Activated effector memory CD4-positive, alpha-beta T cell treated with Interleukin-2 at 50 U/mL for 16 hours (primary cell): Measurements from ENCODE around the gene RARA.
A peak's percentile ranks its signal among the peaks of the same experiment; 100 is the strongest.

Experiments used
- DNase-seq: peaks from one replicate; pipeline ENCODE4 v3.0.0-alpha.2; 2020

The RARA gene

DNA sequence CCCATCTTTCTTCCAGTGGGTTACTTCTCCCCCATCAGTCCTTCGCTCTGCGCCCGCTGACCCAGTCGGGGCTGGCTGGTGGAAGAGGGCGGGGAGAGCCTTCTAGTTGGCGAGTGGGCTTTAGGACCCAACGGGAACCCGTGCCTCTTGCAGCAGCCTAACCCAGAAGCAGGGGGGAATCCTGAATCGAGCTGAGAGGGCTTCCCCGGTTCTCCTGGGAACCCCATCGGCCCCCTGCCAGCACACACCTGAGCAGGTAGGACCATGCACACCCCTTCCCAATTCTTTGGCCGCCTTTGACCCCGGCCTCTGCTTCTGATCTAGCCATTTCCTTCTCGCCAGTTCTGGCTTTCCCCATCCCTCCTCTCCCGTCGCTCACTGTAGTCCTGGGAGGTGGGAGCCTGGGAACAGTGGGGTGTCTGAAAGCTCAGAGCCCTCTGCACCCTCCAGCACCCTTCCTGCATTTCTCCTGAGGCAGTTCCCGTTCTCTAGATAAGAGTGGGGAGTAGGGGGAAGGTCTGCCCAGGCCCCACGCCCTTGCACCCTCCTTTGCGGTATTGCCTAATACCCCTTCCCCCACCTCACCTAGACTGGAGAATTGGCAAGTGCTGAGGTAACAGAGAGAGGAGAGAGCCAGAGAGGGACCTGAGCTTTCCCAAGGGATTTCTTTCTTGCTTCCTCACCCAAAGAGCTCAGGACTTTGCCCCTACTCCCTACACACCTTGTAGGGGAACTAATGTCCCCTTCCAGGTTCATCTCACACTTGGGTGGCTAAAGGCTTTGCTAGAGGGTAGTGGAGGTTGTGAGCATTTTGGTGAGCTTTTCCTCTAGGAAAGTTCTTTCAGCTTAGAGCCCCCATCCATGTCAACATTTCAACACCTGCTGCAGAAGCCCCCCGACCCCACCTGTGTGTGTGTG lies at the start of gene RARA:
Gene RARA, plus strand, starts transcription at position 150 of the 918 bp plus-strand sequence. CDS start 22,039 bp downstream, outside the sequence.
- no peak for DNase-seq

DNA sequence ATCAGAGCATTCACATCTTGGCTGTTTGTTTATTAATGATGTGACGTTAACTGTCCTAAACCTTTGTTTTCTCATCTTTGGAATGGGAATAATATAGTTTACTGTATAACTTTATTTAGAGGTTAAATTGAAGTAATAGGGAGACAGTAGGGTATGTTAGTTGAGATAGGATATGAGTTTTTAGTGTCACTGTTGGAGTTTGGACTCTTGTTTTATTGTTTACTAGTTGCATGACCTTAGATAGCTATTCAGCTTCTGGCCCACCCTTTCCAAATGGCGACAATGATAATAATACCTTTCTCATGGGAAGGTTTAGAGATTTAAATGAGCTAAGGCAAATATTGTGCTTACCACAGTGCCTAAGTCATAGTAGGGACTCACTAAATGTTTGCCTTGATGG lies 49.5 kb upstream of the RARA start:
- DNase-seq: no peak

- no peak for DNase-seq
Measured at GRCh38 chr17:40260528-40260927, 48.5 kb upstream of the RARA start.

- DNase-seq: no peak
Measured at GRCh38 chr17:40264458-40265185, 44.4 kb upstream of the RARA start.

DNA sequence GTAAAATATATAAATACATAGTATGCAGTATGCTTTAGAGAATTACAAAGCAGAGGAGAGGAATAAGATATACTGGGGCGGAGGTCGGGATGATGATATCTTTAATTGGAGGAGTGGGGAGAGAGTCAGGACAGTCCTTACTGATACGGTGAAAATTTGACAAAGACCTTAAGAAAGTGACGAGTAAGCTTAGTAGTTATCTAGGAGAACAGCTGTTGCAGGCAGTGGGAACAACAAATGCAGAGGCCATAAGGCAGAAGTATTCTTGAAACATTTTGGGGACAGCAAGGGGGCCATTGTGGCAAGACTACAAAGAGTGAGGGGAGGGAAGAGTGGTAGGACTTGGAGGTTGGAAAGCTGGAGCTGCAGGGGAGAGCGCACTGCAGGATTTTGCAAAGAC lies 43.6 kb upstream of the RARA start:
- no peak for DNase-seq

- DNase-seq: no peak
Measured at GRCh38 chr17:40266882-40267281, 42.1 kb upstream of the RARA start.

DNA sequence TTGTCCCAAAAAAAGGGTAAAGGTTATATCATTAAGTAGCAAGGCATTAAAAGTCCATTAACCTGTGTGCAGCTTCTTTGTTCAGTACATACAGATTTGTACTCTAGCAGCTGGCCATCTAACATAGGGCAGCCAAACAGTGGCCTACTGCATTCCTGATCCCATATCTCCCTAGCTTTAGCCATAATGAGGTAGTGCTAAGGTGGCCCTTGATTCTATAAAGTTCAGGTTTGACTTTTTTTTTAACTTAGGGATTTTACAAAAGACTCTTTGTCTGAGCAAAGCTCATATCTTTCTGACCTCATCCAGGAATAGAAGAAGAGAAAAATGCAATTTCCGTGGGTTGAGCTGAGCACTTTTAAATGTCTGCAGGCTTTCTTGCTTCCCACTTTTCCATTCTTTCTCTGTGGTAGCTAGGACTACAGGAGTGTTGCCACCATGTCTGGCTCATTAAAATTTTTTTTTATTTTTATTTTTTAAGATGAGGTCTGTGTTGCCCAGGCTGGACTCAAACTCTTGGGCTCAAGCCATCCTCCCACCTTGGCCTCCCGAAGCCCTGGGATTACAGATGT lies 40.8 kb upstream of the RARA start:
- DNase-seq: no peak

- no peak for DNase-seq
Measured at GRCh38 chr17:40278414-40278813, 30.6 kb upstream of the RARA start.

- DNase-seq: no peak
Measured at GRCh38 chr17:40279402-40279801, 29.6 kb upstream of the RARA start.

- DNase-seq: no peak
Measured at GRCh38 chr17:40281663-40282062, 27.3 kb upstream of the RARA start.

DNA sequence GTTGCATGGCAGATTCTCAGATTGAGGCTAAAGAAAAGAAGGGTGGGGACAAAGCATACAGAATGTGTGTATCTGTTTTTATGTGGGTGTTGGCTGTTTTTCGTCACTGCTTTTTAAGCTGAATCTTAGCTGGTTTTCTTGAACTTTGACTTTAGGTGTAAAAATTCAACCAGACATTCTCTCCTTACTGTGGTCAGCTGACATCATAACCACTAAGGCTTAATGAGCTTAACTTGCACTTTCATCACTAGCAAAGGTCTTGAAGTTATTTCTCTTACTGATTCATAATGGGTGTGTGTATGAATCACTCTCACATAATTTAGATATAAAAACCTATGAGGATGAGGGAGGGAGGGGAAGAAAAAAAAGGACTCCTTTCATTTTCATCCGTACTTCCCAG lies 25.3 kb upstream of the RARA start:
- DNase-seq: no peak

DNA sequence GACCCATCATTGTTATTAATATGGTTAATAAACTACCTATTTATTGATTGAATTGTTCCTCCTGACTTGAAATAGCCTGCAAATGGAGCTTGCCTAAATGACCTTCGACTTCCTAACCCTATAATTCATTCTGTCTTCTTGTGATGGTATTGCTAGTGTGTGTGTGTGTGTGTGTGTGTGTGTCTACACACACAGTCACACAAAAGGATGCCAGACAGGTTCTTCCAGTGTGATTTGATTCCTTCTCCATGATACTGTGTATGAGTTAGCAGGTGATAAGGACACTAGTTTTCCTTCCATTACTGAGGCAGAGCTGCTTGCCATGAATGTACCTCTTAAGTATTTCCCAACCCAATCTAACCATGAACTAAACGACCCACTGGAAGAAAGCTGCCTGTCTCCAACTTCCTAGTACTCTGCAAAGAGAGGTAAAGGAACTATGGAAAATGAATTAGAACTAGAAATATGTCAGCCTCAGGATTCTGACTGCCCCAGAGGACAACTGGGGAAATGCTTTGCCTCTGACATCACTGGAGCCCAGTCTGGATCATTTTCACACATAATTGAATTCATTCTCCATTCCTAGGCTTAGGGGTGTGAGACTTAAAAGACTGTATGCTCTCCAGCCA lies 24.8 kb upstream of the RARA start:
- no peak for DNase-seq

DNA sequence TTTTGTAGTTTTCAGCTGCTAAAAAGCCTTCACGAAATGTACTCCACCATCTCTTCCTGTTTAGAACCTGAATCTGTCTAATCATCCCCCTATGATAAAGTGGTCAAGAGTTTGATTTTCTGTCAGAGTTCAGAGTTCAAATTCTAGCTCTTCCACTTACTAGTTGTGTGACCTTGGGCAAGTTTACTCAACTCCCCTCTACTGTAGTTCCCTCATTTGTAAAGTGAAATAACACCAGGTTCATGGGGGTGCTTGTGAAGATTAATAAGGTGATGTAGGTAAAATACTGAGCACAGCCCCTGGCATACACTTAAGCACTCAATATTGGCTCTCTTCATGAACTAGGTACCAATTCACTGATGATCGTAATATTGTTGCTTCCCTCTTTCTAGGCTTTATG lies 22.5 kb upstream of the RARA start:
- DNase-seq: no peak

DNA sequence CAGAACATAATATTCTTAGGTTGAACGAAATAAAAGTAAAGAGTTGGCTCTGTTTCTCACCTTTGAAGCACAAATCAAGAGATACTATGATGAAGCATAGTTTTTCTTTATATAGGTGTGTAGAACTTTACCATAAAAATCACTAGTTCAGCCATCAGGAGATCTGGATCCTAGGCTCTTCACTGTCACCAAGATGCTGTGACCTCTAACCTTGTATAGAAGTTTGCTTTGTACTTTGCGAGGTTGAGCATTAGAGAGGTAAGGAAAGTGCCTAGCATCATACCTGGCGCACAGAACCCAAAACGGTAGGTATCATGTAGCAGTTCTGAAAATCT lies 21.9 kb upstream of the RARA start:
- DNase-seq: no peak

GRCh38 chr17:40287494-40288369 lies 21.2 kb upstream of the RARA start, which contains the start of gene CDC6:
Gene CDC6, plus strand, starts transcription at chr17:40287879. Its CDS starts 1,542 bp downstream, at chr17:40289421.
- peak; percentile 98 for DNase-seq

- no peak for DNase-seq
Measured at GRCh38 chr17:40290629-40291280, 18.2 kb upstream of the RARA start.

DNA sequence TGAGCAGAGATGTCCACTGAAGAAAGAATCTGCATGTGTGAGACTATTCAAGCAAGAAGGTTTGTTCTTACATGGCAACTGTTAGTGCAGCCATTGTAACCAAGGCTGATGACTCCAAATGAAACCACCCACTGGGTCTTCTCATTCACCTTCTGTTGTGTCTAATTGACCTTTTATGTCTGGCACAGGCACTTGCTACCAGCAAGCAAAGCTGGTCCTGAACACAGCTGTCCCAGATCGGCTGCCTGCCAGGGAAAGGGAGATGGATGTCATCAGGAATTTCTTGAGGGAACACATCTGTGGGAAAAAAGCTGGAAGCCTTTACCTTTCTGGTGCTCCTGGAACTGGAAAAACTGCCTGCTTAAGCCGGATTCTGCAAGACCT lies 17.7 kb upstream of the RARA start:
- DNase-seq: no peak

GRCh38 chr17:40293363-40293762 lies 15.6 kb upstream of the RARA start:
- no peak for DNase-seq

DNA sequence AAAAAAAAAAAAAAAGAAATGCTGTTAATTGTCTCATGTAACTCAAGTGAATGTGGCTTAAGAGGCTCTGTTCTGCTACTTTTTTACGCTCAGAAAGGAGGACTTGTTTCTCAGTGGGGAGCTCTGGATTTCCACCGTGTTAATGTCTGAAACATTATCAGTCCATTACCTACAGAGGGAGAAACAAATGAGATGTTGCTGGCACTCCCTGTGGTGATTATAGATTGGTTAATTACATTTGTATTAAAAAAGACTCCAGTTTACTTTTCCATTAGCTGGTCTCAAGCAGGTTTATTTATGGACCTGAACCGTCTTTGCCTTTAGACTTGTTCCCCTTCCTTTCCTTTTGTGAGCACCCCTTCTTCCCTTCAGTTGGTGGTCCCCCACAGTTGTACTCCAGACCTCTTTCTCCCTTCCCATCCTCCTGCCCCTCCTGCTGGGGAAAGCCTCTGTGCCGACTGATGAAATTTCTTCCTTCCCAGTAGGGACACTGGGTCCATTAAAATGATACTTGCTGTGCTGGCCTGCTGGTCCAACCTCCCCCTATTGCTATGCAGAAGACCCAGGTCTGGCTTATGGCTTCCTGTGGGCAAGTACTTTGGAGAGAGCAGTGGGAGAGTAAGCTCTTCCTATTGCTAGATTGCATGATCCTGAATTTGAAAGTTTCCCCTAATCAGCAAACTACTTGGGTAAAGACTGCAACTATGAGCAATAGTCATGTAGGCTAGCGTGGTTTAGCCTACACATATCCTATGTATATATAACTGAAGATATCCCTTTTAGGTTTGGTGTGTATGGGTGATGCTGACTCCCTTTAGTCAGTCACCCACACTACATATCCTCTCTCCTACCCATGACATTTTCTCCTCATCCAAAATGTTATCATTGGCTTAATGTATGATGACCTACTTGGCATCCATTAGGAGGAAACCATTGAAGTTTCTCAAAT lies 13.2 kb upstream of the RARA start:
- no peak for DNase-seq

DNA sequence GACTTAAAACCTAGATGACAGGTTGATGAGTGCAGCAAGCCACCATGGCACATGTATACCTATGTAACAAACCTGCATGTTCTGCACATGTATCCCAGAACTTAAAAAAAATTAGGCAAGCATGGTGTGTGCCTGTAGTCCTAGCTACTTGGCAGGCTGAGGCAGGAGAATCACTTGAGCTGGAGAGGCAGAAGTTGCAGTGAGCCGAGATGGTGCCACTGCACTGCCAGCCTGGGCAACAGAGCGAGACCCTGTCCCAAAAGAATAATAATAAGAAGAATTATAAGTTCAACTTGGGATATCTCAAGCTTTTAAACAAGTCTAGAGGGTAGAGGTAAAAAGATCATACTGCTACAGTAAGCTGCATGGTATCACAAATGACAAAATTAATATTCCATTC lies 11.5 kb upstream of the RARA start:
- DNase-seq: no peak

DNA sequence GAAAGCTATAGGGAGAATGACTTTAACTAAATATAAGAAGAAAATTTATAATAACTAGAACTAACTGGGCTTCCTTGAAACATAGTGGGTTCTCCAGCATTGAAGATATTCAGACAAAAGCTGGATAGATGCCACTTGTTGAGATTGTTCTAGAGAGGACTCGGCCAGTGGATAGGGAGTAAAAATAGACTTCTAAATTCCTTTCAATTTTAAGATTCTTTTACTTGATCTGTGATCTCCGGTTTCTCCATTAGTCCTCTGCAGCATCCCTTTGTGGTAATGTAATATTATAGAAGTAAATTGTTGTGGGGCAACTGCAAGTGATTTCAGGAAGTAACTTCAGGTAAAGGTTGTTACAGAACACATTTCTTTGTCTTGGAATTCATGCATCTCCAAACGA lies 10.3 kb upstream of the RARA start:
- no peak for DNase-seq
